Jurkat, Clone E6-1 (cell line): Measurements from ENCODE around the gene TACSTD2. TPM values are rescaled to one million over a fixed set of nuclear protein-coding genes. Genes with fewer than 3 reads are reported as not detected.
"Not testable (repeated sequence)": the region's sequence is repeated elsewhere in the genome, so short reads cannot be mapped to it uniquely, and the experiment has no call there.

Experiments
- DNase-seq: peaks from one replicate; pipeline ENCODE4 v3.0.0-alpha.2; 2011; ENCODE audit warnings: low read depth, low spot score
- H3K4me3 ChIP-seq: 2 replicates; pipeline ENCODE4 v1.5.1; 2011; ENCODE audit warnings: mild to moderate bottlenecking, low read length, control low read depth, moderate library complexity
- polyA plus RNA-seq: library from polyadenylated mRNA; unstranded; fragments of >200 nt; gene quantifications from one replicate; pipeline ENCODE4 v1.2.1, GENCODE V29; 2012; ENCODE audit warnings: missing spikeins; ENCODE audit not compliant: insufficient read length, insufficient read depth

The TACSTD2 gene, protein sequence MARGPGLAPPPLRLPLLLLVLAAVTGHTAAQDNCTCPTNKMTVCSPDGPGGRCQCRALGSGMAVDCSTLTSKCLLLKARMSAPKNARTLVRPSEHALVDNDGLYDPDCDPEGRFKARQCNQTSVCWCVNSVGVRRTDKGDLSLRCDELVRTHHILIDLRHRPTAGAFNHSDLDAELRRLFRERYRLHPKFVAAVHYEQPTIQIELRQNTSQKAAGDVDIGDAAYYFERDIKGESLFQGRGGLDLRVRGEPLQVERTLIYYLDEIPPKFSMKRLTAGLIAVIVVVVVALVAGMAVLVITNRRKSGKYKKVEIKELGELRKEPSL
- not detected for polyA plus RNA-seq

DNA sequence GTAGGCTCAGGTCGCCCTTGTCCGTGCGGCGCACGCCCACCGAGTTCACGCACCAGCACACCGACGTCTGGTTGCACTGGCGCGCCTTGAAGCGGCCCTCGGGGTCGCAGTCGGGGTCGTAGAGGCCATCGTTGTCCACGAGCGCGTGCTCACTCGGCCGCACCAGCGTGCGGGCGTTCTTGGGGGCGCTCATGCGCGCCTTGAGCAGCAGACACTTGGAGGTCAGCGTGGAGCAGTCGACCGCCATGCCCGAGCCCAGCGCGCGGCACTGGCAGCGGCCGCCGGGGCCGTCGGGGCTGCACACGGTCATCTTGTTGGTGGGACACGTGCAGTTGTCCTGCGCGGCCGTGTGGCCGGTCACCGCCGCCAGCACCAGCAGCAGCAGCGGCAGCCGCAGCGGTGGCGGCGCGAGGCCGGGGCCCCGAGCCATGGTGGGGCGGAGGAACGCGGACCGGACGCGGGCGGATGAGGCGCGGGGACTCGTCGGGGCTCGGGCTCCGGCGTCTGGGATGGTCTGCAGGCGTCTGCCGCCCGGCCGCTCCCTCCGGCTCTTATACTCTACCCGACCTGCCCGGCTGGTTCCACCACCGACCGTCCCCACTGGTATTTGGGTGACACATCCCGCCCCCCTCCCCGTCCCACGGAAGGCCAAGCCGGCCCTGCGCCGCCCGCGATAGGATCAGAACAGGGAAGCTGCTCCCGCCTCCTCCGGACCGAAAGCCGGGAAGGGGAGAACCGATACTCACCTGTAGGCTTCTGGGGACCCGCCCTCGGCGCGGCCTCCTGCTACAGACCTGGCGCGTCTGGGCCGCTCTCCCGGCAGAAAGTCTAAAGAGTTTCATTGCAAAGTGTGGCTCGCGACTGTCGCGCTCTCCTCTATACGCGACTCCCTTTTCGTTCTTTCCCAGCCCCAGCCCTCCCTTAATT, at the start of gene TACSTD2:
TSS of gene TACSTD2 (minus strand) at position 526 of the 927 bp plus-strand sequence. CDS start at position 430, 96 bp downstream.
- no peak for DNase-seq

DNA sequence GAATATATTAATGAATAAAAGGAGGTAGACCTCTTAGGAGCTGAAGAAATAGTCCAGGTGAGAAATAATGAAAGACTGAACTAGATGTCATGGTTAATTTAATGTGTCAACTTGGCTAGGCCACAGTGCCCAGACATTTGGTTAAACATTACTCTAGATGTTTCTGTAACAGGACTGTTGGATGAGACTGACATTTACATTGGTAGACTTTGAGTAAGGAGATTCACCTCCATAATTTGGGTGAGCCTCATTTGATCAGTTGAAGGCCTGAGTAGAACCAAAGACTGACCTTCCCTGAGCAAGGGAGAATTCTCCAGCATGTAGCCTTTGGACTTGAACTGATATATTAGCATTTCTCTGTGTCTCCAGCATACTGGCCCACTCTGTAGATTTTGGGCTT, 49.2 kb upstream of the TACSTD2 start:
- DNase-seq: no peak
- H3K4me3 ChIP-seq: no peak overlapping the region

More for the DNA sequence above, at the start of gene TACSTD2:
- no peak within 1 kb of the TSS for H3K4me3 ChIP-seq

DNA sequence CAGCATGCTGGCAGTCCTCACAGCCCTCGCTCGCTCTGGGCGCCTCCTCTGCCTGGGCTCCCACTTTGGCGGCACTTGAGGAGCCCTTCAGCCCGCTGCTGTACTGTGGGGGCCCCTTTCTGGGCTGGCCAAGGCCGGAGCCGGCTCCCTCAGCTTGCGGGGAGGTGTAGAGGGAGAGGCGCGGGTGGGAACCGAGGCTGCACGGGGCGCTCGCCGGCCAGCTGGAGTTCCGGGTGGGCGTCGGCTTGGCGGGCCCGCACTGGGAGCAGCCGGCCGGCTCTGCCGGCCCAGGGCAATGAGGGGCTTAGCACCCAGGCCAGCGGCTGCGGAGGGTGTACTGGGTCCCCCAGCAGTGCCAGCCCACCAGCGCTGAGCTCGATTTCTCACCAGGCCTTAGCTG, 46.2 kb upstream of the TACSTD2 start:
- not testable (repeated sequence) for H3K4me3 ChIP-seq, DNase-seq

DNA sequence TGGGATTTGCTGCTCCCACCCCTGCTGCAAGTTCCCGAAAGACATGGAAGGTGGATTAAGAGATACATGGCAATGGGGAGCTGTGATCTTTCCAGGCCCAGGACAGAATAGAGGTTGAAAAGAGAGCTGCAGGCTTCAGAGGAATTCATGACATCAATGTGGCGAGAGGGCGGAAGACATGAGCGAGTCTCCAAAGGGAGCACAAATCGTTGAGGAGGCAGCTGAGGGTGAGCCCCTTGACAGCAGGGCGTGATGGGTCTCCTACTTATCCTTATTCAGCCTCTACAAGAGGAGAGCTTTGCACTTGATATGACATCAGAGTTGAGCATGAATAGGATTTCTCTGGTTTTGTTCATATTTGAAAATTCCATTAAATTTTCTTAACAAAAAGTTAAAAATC, 45.5 kb upstream of the TACSTD2 start:
- H3K4me3 ChIP-seq: no peak overlapping the region
- DNase-seq: no peak

DNA sequence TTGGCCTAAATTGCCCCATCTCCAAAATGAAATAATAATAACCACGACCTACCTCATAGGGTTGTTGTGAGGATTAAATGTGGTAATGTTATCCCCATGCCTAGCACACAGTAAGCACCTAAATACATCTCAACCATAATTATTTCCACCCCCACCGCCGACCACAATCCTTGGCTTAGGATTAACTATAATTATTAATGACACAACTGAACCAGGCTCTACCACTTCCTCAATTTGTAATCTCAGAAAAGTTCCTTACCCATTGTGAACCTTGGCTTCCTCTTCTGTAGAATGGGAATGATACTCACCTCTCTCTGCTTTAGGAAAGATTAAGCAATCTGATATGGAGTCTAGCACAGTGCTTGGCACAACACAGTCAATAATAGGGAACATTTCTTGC, 44.3 kb upstream of the TACSTD2 start:
- no peak for DNase-seq
- no peak overlapping the region for H3K4me3 ChIP-seq

DNA sequence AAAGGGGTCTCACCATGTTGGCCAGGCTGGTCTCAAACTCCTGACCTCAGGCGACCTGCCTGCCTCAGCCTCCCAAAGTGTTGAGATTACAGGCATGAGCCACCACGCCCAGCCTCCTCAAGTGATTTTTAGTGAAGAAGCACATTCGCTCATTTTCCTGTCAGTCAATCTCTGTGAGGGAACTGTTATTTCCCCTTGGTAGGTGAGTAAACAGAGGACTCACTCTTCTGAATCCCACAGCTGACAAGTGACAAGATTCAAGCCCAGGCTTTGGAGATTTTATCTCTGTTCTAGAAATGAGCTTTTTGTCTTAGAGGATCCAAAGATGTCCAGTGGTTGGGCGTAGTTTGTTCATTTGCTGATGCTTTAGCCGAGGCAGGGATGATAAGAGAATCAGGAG, 43.9 kb upstream of the TACSTD2 start:
- no peak overlapping the region for H3K4me3 ChIP-seq
- DNase-seq: peak; percentile 36

DNA sequence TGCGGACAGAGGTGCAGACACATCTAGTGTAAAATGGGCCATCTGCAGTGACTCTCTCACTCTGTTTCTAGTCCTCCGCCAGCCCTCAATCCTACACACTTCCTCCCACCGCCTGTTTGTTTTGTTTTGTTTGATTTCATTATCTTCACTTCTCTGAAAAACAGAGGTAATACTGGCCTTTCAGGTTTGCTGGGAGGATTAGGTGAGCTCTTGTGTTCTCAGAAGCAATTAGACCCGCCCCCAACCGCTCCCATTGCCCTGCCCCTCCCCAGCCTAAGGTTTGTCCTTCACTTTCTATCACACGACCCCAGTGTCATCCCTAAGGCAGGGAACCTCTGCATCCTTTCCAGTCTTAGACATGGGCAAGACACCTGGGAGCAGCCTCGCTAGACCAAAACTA, 43.2 kb upstream of the TACSTD2 start:
- H3K4me3 ChIP-seq: no peak overlapping the region
- no peak for DNase-seq

DNA sequence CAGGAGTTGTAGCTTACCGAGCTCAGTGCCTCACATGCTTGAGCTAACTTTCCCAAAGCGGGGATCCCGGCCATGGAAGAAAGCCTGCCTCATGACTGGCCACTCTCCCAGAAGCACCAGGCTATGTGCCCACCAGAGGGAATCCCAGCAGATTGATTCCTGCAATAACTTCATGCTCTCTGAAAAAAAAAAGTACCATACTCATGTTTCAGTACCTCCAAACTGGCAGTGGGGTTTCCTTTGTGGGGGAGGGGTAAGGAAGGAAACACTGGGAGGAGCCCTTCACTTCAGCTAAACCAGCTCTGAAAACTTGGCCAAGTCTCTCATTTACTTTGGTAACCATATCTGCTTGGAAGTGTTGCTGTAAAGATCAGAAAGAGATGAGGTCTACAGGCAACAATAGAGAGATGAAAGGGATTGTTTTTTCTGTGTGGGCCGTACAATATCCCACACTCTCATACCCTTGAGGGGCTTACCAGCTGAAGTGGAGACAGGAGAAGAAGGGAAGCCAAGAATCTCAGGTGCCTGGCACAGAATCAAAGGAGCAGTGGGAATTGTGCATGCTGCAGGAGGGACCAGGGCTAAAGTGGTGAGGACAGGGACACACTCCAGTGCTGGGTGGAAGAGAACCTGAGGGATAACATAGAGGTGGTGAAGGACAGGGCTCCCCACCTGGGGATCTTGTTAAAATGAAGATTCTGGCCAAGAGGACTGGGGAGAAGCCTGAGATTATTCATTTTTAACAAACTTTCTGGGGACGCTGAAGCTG, 42.4 kb upstream of the TACSTD2 start:
- no peak overlapping the region for H3K4me3 ChIP-seq
- peak; percentile 35 for DNase-seq

DNA sequence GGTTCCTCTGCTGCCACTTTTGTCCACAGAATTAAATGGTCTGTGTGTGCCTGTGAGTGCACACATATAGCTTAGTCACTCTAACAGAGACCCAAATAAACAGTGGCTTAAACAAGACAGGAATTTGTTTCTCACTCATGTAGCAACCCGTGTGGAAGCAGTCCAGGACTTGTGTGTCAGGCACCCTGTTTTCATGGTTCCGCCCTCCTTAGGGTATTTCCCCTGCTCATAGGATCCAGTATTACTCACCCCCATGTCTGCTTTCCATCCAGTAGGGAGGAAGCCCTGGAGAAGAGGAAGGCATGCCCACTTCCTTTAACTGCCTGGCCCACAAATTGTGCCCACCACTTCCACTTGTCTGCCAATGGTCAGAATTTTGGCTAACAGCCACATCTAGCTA, 41.3 kb upstream of the TACSTD2 start:
- no peak overlapping the region for H3K4me3 ChIP-seq
- DNase-seq: no peak

DNA sequence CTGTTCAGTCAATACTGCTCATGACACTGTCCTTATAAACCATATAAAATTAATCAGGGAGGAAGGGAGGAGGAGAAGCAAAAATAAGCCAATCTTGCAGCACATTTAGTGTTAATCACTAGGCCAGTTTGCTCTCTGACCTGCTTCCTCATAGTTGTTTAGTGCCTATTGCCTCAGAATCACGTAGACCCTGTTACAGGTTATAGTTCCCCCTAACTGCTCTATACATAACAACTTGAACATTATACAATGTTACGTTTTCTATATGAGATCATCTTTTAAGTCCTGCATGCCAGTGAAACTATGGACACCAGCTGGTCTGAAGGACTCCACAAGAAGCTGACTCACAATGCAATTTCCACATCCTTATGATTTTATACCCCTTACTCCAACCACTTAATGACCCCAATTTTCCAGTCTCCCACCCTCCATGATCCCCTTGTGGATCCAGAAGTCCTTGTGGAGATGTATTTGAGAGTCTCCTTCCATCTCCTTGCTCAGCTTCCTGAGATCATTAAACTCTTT, 34.9 kb upstream of the TACSTD2 start:
- H3K4me3 ChIP-seq: no peak overlapping the region
- DNase-seq: no peak

DNA sequence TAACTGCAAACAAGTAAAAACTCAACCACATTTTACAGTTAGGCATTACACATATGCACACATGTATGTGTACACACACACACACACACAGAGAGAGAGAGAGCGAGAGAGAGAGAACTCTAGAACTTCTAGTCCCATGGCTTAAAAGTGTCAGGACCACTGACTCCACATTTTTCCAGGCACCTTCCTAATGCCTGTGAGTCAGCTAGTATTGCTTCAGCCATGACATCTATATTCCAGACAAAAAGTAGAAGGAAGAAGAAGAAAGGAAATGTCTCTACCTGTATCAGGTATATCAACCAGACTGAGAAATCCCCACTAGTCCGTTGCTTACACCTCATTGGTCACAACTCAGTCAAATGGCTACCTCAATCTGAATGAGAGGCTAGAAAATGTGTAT, 31.9 kb upstream of the TACSTD2 start:
- no peak for DNase-seq
- H3K4me3 ChIP-seq: no peak overlapping the region

DNA sequence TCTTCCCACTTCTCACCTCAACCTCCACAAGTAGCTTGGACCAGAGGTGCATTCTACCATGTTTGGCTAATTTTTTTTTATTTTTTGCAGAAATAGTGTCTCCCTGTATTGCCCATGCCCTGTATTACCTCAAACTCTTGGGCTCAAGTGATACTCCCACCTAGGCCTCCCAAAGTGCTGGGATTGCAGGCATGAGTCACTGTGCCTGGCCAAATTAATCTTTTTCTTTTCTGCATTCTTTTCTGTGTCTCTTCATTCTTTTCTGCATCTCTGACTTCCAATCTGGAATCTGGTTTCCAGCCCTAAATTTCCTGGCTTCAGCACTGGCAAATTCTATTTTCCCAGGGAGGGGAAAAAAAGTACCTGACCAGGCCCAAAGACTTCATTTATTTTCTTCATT, 31.2 kb upstream of the TACSTD2 start:
- no peak for DNase-seq

DNA sequence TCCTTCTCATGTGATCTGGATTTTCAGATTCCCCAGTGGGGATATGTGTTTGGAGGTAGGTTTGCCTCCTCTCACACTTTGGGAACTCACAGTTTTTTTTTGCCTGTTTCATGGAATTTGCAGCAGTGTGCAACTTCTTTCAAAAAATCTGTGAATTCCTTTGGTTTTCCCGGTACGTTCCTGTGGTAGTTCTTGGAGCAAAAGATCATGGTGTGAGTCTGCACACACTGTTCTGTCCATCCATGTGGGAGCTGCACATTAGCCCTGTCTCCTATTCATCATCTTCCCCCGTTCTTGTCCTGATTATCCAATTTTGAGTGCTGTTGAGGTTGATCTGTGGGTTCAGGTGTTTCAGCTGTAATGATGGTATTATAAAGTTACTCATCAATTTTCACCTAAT, 30.3 kb upstream of the TACSTD2 start:
- DNase-seq: no peak
- no peak overlapping the region for H3K4me3 ChIP-seq

More for the DNA sequence above, 31.2 kb upstream of the TACSTD2 start:
- no peak overlapping the region for H3K4me3 ChIP-seq

DNA sequence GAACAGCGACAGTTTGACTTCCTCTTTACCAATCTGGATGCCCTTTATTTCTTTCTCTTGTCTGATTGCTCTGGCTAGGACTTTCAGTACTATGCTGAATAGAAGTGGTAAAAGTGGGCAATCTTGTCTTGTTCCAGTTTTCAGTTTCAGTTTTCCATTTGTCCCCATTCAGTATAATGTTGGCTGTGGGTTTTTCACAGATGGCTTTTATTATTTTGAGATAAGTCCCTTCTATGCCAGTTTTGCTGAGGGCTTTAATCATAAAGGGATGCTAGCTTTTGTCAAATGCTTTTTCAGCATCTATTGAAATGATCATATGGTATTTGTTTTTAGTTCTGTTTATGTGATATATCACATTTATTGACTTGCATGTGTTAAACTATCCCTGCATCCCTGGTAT, 24.9 kb upstream of the TACSTD2 start:
- DNase-seq, H3K4me3 ChIP-seq: not testable (repeated sequence)

DNA sequence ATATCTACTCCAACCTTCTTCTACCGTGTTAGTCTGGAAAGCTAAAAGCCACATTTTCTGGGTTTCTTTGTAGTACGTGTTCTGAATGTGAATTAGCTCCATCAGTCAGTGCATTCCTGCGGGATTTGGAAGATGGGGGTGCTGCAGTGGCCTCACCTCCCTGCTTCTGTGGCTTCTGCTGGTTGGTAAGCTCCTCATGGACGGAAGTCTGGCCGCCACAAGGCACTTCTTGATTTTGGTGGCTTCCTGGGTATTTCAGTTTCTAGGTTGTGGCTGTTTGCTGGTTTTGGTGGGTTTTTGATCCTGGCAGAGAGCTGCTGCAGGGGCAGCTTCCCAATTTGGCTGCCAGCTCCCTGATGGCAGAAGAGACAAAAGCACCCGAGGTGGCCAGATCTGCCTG, 20.9 kb upstream of the TACSTD2 start:
- H3K4me3 ChIP-seq: no peak overlapping the region
- peak; percentile 16 for DNase-seq

DNA sequence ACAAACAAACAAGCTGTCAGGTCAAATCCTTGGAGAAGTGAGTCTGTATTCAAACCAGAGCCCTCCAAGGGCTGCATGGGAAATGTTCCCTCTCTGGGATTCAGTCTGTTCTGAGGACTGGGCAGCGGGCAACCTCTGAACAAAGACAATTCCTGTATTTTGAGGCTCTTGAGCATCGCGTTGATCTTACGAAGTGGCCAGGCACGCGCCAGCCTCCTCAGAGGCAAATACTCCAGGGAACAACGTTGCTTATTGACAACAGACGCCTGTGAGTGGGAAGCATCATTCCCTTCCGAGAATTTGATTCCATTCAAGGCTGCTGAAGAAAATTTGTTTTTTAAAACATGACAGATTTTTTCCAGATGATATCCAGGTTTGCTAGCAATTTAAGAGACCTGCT, 20.0 kb upstream of the TACSTD2 start:
- H3K4me3 ChIP-seq: no peak overlapping the region
- no peak for DNase-seq

DNA sequence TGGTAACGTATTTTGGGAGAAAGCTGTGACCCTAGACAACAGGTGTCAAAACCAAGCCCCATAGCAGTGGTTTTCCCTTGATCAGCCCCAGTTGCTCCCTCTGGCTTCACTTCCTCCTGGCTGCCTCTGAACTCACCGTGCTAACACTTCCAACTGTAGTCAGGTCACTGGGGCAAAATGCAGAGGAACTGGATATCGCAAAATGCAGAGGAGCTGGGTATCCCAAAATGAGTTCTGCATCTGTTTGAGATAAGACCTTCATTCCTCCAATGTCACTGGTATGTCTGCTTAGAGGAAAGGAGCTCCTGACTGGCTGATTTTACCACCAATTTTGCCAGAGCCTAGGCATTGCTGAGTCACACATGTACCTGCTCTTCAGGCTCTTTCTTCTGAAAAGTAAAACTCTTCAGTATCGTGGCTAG, 19.6 kb upstream of the TACSTD2 start:
- H3K4me3 ChIP-seq: no peak overlapping the region
- no peak for DNase-seq

DNA sequence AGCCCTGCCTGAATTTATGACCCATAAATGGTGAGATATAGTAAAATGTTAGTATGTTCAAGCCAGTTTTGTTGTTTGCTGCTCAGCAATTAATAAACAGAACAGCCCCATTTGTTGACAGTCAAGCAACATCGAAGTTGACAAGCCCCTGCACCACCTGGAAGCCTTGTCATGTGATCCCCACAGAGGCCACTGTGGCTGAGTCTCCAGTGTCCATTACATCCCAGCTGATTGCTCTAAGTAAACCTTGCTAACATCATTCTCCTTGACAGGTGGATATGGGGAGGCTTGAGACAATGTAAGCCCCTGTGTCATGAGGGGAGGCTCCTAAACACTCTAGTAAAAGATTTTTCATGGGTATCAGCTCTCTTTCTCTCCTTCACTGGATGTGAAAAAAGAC, 17.5 kb upstream of the TACSTD2 start:
- no peak overlapping the region for H3K4me3 ChIP-seq
- DNase-seq: no peak

DNA sequence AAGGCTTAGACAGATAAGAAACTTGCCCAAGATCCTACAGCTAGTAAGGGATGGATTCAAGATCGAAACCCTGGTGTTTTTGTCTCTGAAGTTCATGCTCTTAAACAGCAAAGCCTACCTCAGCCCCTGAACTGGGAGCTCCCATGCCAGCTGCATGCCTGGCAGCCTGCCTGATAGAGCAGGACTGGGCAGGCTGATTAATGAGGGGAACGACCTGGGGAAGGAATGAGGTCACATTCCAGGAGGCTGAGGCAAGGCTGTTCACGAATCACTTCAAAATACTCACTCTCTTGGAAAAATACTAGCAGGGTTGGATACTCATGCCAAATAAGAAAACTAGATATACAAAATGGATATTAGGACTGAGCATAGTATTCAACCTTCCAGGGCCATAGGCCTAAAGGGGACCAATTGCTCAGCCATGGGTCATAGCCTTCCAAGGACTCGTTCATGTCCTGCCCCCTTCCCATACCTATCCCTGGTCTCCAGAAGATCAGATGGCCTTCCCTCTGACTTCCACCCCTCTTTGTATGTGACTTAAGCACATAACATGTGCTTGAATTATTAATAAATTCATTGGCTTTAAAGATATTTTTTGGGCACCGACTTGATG, 15.6 kb upstream of the TACSTD2 start:
- DNase-seq: no peak
- H3K4me3 ChIP-seq: no peak overlapping the region
